K562 (cell line): ENCODE measurements around the gene TMEM117.

Experiments
- SMAD4 ChIP-seq: fragments of 250-450 bp; sonication (Bioruptor Pico); conservative IDR thresholded peaks from 2 replicates; pipeline ENCODE4 v1.8.0; 2021; ENCODE audit warnings: inconsistent platforms, mild to moderate bottlenecking, moderate library complexity
- TEAD1 ChIP-seq, 2 experiments: fragments of 450-650 bp in 1 of 2; sonication (generic) in 1 of 2; formaldehyde crosslinking; IDR thresholded peaks; 2 replicates each; pipeline versions ENCODE4 v1.4.0 to v1.8.0; 2020 to 2022; ENCODE audit warnings: mild to moderate bottlenecking in 2 of 2, missing genetic modification reagents in 1 of 2
- TGIF2 ChIP-seq: sonication (generic); formaldehyde crosslinking; IDR thresholded peaks from 2 replicates; pipeline ENCODE4 v1.8.1; 2022; ENCODE audit warnings: mild to moderate bottlenecking, missing genetic modification reagents, moderate library complexity
- ZNF121 ChIP-seq: sonication (generic); formaldehyde crosslinking; conservative IDR thresholded peaks from 2 replicates; pipeline ENCODE4 v1.8.0; 2022; ENCODE audit warnings: missing genetic modification reagents
- TF ChIP-seq, protein P1 (sequence below): sonication (generic); formaldehyde crosslinking; IDR thresholded peaks from 2 replicates; pipeline ENCODE4 v1.8.1; 2022; ENCODE audit warnings: missing genetic modification reagents

DNA sequence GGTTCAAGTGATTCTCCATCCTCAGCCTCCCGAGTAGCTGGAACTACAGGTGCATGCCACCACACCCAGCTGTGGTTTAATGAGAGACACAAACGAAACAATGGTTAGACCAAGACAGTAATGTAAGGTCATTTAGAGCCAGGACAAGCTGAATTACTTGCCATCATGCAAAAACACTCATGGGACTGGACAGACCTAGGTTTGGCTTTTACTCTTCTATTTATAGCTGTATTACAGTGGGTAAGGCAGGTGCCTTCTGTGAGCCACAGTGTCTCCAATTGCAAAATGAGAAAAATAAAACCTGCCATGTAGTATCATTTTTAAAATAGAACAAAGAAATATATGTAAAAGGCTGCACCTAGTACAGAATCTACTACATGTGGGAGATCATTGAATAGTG lies 527.1 kb downstream of the TMEM117 start:
- TF ChIP-seq SMAD4 (CRISPR knock-in tag): no peak
- TF ChIP-seq ZNF121 (CRISPR knock-in tag): no peak
- no peak for TF ChIP-seq TGIF2 (CRISPR knock-in tag)
- TF ChIP-seq TEAD1 (CRISPR knock-in tag; IDR thresholded peaks at IDR 0.05): no peak
- TF ChIP-seq, protein P1, sequence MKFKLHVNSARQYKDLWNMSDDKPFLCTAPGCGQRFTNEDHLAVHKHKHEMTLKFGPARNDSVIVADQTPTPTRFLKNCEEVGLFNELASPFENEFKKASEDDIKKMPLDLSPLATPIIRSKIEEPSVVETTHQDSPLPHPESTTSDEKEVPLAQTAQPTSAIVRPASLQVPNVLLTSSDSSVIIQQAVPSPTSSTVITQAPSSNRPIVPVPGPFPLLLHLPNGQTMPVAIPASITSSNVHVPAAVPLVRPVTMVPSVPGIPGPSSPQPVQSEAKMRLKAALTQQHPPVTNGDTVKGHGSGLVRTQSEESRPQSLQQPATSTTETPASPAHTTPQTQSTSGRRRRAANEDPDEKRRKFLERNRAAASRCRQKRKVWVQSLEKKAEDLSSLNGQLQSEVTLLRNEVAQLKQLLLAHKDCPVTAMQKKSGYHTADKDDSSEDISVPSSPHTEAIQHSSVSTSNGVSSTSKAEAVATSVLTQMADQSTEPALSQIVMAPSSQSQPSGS (CRISPR knock-in tag): no peak
